Neural cell (in vitro differentiated cells): ENCODE results near the gene ANKRD44.

Source experiments
- CTCF ChIP-seq: fragments of 450-650 bp; IDR thresholded peaks from 2 replicates; pipeline ENCODE4 v1.5.1; 2014; ENCODE audit warnings: antibody characterized with exemption, mild to moderate bottlenecking, moderate library complexity; ENCODE audit not compliant: poor library complexity, severe bottlenecking
- EZH2 ChIP-seq: fragments of 200-600, 300-800 bp; shearing (Covaris generic), sonication (generic); IDR thresholded peaks from 2 replicates; pipeline ENCODE4 v1.6.1; 2014; ENCODE audit warnings: antibody characterized with exemption, low read length, borderline replicate concordance, mild to moderate bottlenecking; ENCODE audit not compliant: insufficient read depth, poor library complexity, severe bottlenecking
- TF ChIP-seq, protein P1 (sequence below): IDR thresholded peaks from 2 replicates; pipeline ENCODE4 v1.6.1; 2012; ENCODE audit warnings: borderline replicate concordance

DNA sequence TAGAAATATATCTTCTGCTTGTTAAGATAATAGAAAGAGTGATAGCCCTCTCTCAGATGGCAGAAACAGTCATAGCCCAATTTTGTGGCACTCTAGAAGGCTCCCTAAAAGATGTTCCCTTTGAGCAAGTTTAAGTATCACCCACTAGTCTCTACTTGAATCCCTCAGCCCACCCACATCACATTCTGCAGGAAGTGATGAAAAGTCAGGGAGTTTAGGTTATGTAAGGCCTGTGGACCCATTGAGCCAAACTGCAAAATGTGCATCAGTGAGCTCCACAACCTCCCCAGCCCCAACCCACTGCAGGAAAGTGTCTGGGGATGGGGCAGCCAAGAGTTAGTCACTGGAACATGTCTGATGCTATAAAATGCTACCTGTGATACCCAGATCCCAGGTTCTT, 25.6 kb downstream of the ANKRD44 start:
- no peak for TF ChIP-seq CTCF
- TF ChIP-seq, protein P1, sequence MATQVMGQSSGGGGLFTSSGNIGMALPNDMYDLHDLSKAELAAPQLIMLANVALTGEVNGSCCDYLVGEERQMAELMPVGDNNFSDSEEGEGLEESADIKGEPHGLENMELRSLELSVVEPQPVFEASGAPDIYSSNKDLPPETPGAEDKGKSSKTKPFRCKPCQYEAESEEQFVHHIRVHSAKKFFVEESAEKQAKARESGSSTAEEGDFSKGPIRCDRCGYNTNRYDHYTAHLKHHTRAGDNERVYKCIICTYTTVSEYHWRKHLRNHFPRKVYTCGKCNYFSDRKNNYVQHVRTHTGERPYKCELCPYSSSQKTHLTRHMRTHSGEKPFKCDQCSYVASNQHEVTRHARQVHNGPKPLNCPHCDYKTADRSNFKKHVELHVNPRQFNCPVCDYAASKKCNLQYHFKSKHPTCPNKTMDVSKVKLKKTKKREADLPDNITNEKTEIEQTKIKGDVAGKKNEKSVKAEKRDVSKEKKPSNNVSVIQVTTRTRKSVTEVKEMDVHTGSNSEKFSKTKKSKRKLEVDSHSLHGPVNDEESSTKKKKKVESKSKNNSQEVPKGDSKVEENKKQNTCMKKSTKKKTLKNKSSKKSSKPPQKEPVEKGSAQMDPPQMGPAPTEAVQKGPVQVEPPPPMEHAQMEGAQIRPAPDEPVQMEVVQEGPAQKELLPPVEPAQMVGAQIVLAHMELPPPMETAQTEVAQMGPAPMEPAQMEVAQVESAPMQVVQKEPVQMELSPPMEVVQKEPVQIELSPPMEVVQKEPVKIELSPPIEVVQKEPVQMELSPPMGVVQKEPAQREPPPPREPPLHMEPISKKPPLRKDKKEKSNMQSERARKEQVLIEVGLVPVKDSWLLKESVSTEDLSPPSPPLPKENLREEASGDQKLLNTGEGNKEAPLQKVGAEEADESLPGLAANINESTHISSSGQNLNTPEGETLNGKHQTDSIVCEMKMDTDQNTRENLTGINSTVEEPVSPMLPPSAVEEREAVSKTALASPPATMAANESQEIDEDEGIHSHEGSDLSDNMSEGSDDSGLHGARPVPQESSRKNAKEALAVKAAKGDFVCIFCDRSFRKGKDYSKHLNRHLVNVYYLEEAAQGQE, result no peak
- no peak for TF ChIP-seq EZH2
